H9 (cell line): Measurements from ENCODE around the gene EPB41L5. TPM values are rescaled to one million over a fixed set of nuclear protein-coding genes. Genes with fewer than 3 reads are reported as not detected.

Experiments
- DNase-seq: peaks from one replicate; pipeline ENCODE4 v3.0.0-alpha.2; 2017
- H2AFZ ChIP-seq: one replicate; pipeline ENCODE4 v1.6.1; 2013; ENCODE audit warnings: mild to moderate bottlenecking, low read length, control low read depth, moderate library complexity
- H2AK5ac ChIP-seq: 2 replicates; pipeline ENCODE4 v1.6.1; 2013; ENCODE audit warnings: low read length, control low read depth, mixed read lengths; ENCODE audit not compliant: insufficient read length
- H2BK120ac ChIP-seq: one replicate; pipeline ENCODE4 v1.6.1; 2013; ENCODE audit warnings: low read depth, mild to moderate bottlenecking, low read length, control low read depth, inconsistent platforms; ENCODE audit not compliant: poor library complexity, severe bottlenecking
- H2BK12ac ChIP-seq: 2 replicates; pipeline ENCODE4 v1.6.1; 2013; ENCODE audit warnings: low read length, control low read depth, mixed read lengths, low read depth; ENCODE audit not compliant: insufficient read length
- H2BK15ac ChIP-seq: 2 replicates; pipeline ENCODE4 v1.6.1; 2013; ENCODE audit warnings: low read depth, low read length, control low read depth
- H2BK20ac ChIP-seq: one replicate; pipeline ENCODE4 v1.6.1; 2013; ENCODE audit warnings: low read depth, mild to moderate bottlenecking, low read length, control low read depth, inconsistent platforms; ENCODE audit not compliant: poor library complexity, severe bottlenecking
- H2BK5ac ChIP-seq: 2 replicates; pipeline ENCODE4 v1.6.1; 2013; ENCODE audit warnings: low read length, control low read depth, mixed read lengths; ENCODE audit not compliant: insufficient read length
- H3K14ac ChIP-seq: 2 replicates; pipeline ENCODE4 v1.6.1; 2013; ENCODE audit warnings: low read length, control low read depth; ENCODE audit not compliant: insufficient read depth
- H3K18ac ChIP-seq: 2 replicates; pipeline ENCODE4 v1.6.1; 2013; ENCODE audit warnings: low read depth, mild to moderate bottlenecking, mixed read lengths, low read length, control low read depth; ENCODE audit not compliant: insufficient read length
- H3K23ac ChIP-seq: 2 replicates; pipeline ENCODE4 v1.6.1; 2013; ENCODE audit warnings: low read length, control low read depth, mixed read lengths, low read depth; ENCODE audit not compliant: insufficient read length
- H3K23me2 ChIP-seq: 2 replicates; pipeline ENCODE4 v1.6.1; 2013; ENCODE audit warnings: low read depth, mild to moderate bottlenecking, mixed read lengths, low read length, control low read depth; ENCODE audit not compliant: insufficient read length, poor library complexity, severe bottlenecking
- H3K27ac ChIP-seq: 2 replicates; pipeline ENCODE4 v1.5.1; 2013; ENCODE audit warnings: low read length, control low read depth, mixed read lengths, low read depth; ENCODE audit not compliant: insufficient read length
- H3K27me3 ChIP-seq: 2 replicates; pipeline ENCODE4 v1.6.1; 2013; ENCODE audit warnings: low read length, control low read depth, inconsistent platforms; ENCODE audit not compliant: insufficient read depth
- H3K4ac ChIP-seq: 2 replicates; pipeline ENCODE4 v1.6.1; 2013; ENCODE audit warnings: low read depth, mild to moderate bottlenecking, control low read depth, inconsistent platforms, low read length, moderate library complexity
- H3K4me1 ChIP-seq: 2 replicates; pipeline ENCODE4 v1.6.1; 2013; ENCODE audit warnings: low read length, control low read depth, inconsistent platforms; ENCODE audit not compliant: insufficient read depth
- H3K4me2 ChIP-seq: 2 replicates; pipeline ENCODE4 v1.6.1; 2013; ENCODE audit warnings: low read length, control low read depth, mixed read lengths; ENCODE audit not compliant: insufficient read length, insufficient read depth
- H3K56ac ChIP-seq: 2 replicates; pipeline ENCODE4 v1.6.1; 2013; ENCODE audit warnings: low read depth, mild to moderate bottlenecking, mixed read lengths, low read length, control low read depth; ENCODE audit not compliant: insufficient read length
- H3K79me1 ChIP-seq: 2 replicates; pipeline ENCODE4 v1.6.1; 2013; ENCODE audit warnings: low read depth, mild to moderate bottlenecking, moderate library complexity, low read length, control low read depth, inconsistent platforms; ENCODE audit not compliant: insufficient read depth, poor library complexity, severe bottlenecking
- H3K79me2 ChIP-seq: 2 replicates; pipeline ENCODE4 v1.6.1; 2013; ENCODE audit warnings: low read length, control low read depth, inconsistent platforms; ENCODE audit not compliant: insufficient read depth
- H3K9ac ChIP-seq: 2 replicates; pipeline ENCODE4 v1.6.1; 2013; ENCODE audit warnings: low read length, control low read depth, mixed read lengths; ENCODE audit not compliant: insufficient read length; ENCODE audit errors: extremely low read depth
- H3K9me3 ChIP-seq: one replicate; pipeline ENCODE4 v1.6.1; 2013; ENCODE audit warnings: low read depth, low read length, inconsistent platforms; ENCODE audit not compliant: control insufficient read depth
- H3T11ph ChIP-seq: one replicate; pipeline ENCODE4 v1.6.1; 2013; ENCODE audit warnings: mild to moderate bottlenecking, low read length, control low read depth, inconsistent platforms
- H4K20me1 ChIP-seq: one replicate; pipeline ENCODE4 v1.6.1; 2013; ENCODE audit not compliant: control insufficient read depth, insufficient read length, insufficient read depth
- H4K5ac ChIP-seq: 2 replicates; pipeline ENCODE4 v1.6.1; 2013; ENCODE audit warnings: low read depth, mild to moderate bottlenecking, mixed read lengths, low read length, control low read depth; ENCODE audit not compliant: insufficient read length
- H4K8ac ChIP-seq: replicated peaks from 2 replicates; pipeline ENCODE4 v1.6.1; 2013; ENCODE audit warnings: low read length, control low read depth, mixed read lengths, low read depth; ENCODE audit not compliant: insufficient read length
- H4K91ac ChIP-seq: 2 replicates; pipeline ENCODE4 v1.6.1; 2013; ENCODE audit warnings: low read depth, mild to moderate bottlenecking, moderate library complexity, mixed read lengths, low read length, control low read depth; ENCODE audit not compliant: insufficient read length
- H3K27ac Mint-ChIP-seq, 3 experiments: 2 replicates in 2 of 3; 3 replicates in 1 of 3; pipeline ENCODE4 v1.8.0; 2020 to 2021; ENCODE audit warnings: mixed read lengths in 3 of 3, mild to moderate bottlenecking in 1 of 3, moderate library complexity in 1 of 3
- H3K27me3 Mint-ChIP-seq: 2 replicates; pipeline ENCODE4 v1.8.0; 2021; ENCODE audit warnings: low read depth, mild to moderate bottlenecking, moderate library complexity, mixed read lengths
- H3K36me3 Mint-ChIP-seq, 3 experiments: 2 replicates in 2 of 3; 3 replicates in 1 of 3; pipeline ENCODE4 v1.8.0; 2020 to 2021; ENCODE audit warnings: low read depth in 3 of 3, mixed read lengths in 3 of 3; ENCODE audit not compliant: insufficient read depth in 1 of 3
- H3K4me1 Mint-ChIP-seq, 2 experiments: 2 replicates each; pipeline ENCODE4 v1.8.0; 2020; ENCODE audit warnings: mixed read lengths in 2 of 2
- H3K4me3 Mint-ChIP-seq, 2 experiments: 2 replicates in 1 of 2; 3 replicates in 1 of 2; pipeline ENCODE4 v1.8.0; 2020 to 2021; ENCODE audit warnings: mild to moderate bottlenecking in 2 of 2, mixed read lengths in 2 of 2, moderate library complexity in 1 of 2
- H3K9me3 Mint-ChIP-seq, 2 experiments: 2 replicates in 1 of 2; 3 replicates in 1 of 2; pipeline ENCODE4 v1.8.0; 2020; ENCODE audit warnings: mild to moderate bottlenecking in 2 of 2, mixed read lengths in 2 of 2, moderate library complexity in 1 of 2
- WGBS: extraction: QIAGEN DNeasy Blood & Tissue Kit; methylation state at CpG from one replicate; pipeline ENCODE4 v1.1.7; 2013; ENCODE audit warnings: missing lambda C conversion rate, low lambda C conversion rate, mixed read lengths; ENCODE audit not compliant: insufficient read length; ENCODE audit errors: extremely low coverage; 5-methylcytosine and 5-hydroxymethylcytosine counted together
- total RNA-seq: library from RNA; stranded (reverse); gene quantifications from 2 replicates; pipeline ENCODE4 v1.2.1, GENCODE V29; 2021
- TF ChIP-seq, protein P1 (sequence below): fragments of 200-600 bp; sonication (generic); conservative IDR thresholded peaks from 3 replicates; pipeline ENCODE4 v1.8.0; 2021; ENCODE audit warnings: antibody characterized with exemption, mild to moderate bottlenecking

The EPB41L5 gene
- total RNA-seq, 1 experiment from 2014 or later = 40.4 TPM

DNA sequence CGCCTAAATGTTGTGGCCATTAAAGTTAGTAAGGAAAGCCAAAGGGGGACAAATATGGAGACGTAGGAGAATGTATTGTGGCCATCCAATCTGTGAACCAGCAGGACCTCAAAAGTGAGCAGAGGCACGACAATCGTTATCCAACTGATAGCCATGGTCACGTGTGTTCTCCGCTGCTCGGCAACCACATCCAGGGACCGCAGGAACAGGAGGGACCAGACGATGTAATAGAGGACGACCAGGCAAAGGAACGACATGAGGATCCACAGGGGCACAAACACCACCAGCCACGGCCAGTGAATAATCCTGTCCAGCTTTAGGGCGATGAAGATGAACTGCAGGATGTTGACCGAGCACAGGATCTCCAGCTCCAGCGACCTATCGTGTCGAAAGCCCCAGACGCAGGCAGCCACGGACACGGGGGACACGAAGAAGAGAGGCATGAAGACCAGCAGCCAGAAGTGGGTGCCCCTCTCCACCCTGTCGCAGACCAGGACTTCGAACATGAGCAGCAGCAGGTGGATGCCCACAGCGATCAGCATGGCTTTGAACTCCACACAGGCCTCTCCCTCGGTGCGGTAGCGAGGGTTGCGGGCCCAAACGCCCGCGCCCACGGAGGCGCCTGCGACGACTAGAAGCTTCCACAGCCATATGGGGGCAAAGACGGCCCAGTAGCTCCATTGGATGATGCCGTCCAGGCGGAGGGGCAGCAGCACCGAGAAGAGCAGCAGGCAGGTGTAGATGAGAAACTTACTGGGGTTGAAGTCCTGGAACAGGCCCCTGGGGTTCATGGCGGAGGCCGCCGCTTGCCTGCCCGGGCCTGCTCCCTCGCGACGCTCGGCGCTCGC is 209.5 kb downstream of the EPB41L5 start:
- no peak overlapping the region for H2BK5ac ChIP-seq
- Mint-ChIP-seq H3K4me1 (peaks cover 23 to 34% of the 10 kb centered on the region in 2 experiments), H3K4me3 (peak overlapping the region; percentile 64 to 78), H3K9me3 (peaks cover 6 to 9% of the 10 kb centered on the region in 2 experiments), H3K27ac (peak overlapping the region in 1 of 3 experiments; percentile 76; a peak in 2 of 7 replicates), H3K27me3 (peaks cover 51% of the 10 kb centered on the region), H3K36me3 (peaks cover 10 to 25% (median 23%) of the 10 kb centered on the region in 3 experiments)
- no peak overlapping the region for H2BK120ac ChIP-seq
- H3K4me2 ChIP-seq = no peak overlapping the region
- no peak overlapping the region for H2AK5ac ChIP-seq
- H4K5ac ChIP-seq = no peak overlapping the region
- no peak overlapping the region for H3K27ac ChIP-seq
- peaks cover 5% of the 10 kb centered on the region for H4K20me1 ChIP-seq
- WGBS = no CpG with 5 or more reads among the region's 49 CpGs
- peaks cover 10% of the 10 kb centered on the region; the same call in 1 of the 2 replicates for H3K27me3 ChIP-seq
- no peaks in the 10 kb centered on the region for H3K23me2 ChIP-seq
- no peak overlapping the region for H3K9ac ChIP-seq
- H3K79me1 ChIP-seq = no peaks in the 10 kb centered on the region
- no peak overlapping the region for H2BK12ac ChIP-seq
- TF ChIP-seq, protein P1, sequence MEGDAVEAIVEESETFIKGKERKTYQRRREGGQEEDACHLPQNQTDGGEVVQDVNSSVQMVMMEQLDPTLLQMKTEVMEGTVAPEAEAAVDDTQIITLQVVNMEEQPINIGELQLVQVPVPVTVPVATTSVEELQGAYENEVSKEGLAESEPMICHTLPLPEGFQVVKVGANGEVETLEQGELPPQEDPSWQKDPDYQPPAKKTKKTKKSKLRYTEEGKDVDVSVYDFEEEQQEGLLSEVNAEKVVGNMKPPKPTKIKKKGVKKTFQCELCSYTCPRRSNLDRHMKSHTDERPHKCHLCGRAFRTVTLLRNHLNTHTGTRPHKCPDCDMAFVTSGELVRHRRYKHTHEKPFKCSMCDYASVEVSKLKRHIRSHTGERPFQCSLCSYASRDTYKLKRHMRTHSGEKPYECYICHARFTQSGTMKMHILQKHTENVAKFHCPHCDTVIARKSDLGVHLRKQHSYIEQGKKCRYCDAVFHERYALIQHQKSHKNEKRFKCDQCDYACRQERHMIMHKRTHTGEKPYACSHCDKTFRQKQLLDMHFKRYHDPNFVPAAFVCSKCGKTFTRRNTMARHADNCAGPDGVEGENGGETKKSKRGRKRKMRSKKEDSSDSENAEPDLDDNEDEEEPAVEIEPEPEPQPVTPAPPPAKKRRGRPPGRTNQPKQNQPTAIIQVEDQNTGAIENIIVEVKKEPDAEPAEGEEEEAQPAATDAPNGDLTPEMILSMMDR = no peak
- H2BK20ac ChIP-seq = no peak overlapping the region
- peak; percentile 10 for DNase-seq
- H4K91ac ChIP-seq = no peak overlapping the region
- H3K4ac ChIP-seq = no peak overlapping the region
- no peak overlapping the region for H4K8ac ChIP-seq
- H3K56ac ChIP-seq = no peak overlapping the region
- no peaks in the 10 kb centered on the region; the same call in 1 of the 2 replicates for H3K79me2 ChIP-seq
- no peaks in the 10 kb centered on the region for H3K4me1 ChIP-seq
- peak overlapping the region; percentile 52 for H3K18ac ChIP-seq
- H3K14ac ChIP-seq = no peak overlapping the region; the same call in 1 of the 2 replicates
- H3T11ph ChIP-seq = no peak overlapping the region
- no peak overlapping the region for H3K23ac ChIP-seq
- H2AFZ ChIP-seq = no peak overlapping the region
- H2BK15ac ChIP-seq = no peak overlapping the region
- peaks cover 4% of the 10 kb centered on the region for H3K9me3 ChIP-seq
